Adrenal gland (tissue), 5 donors: ENCODE measurements around the gene GMPR2.

ENCODE experiments used
- POLR2A ChIP-seq, 2 donors: fragments of 450-650 bp; IDR thresholded peaks; one replicate each; pipeline ENCODE4 v1.6.1; 2017; ENCODE audit warnings: antibody characterized with exemption in 2 of 2, mild to moderate bottlenecking in 2 of 2, moderate library complexity in 1 of 2
- TF ChIP-seq, protein P1 (sequence below), 6 experiments: fragments of 450-650 bp in 4 of 6; fragments of 200-600 bp in 2 of 6; sonication (generic) in 1 of 6; IDR thresholded peaks; 1 replicate in 5 of 6; 2 replicates in 1 of 6; pipeline versions ENCODE4 v1.5.1 to v1.8.0; 2016 to 2021; ENCODE audit warnings: antibody characterized with exemption in 6 of 6, mild to moderate bottlenecking in 2 of 6, moderate library complexity in 1 of 6
- donor health status: DM: no; HTN: no; CAD: no.

DNA sequence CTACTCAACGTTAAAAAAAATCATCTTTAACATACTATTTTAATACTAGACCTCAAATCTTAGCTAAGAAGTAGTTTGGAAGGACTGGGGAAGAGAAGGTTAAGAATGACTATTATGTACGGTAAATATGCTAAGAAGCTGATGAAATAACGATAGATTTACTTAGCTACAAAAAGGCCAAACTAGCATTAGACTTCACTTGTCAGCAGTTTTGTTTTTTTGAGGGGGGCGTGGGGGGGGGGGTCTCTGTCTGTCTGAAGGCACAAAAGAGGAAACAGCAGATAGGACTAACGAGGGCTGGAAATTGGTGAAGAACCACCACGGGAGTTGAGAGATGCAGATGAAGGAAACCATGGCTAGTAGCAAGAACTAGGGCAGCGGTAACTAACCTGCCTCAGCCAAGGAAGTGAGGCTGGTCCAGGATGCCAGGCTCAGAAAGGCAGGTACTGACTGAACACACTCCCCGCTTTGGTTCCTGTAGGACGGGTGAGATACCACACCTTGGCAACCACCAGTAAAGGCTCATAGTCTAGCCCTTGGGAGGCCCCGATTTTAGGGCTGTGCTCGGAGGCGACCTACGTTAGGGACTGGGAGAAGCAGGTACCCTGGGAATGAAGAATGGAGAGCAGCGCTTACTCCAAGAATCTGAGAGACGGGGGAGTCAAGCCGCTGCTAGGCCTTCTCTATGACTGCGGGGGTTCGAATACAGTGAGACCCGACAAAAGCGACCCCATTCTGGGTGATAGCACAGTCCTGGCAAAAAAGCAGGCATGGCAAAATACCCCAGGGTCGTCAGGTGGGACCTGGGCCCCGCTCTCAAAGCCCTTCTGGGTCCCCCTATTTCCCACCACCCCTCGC, 1.2 kb upstream of the GMPR2 start:
- TF ChIP-seq, protein P1, sequence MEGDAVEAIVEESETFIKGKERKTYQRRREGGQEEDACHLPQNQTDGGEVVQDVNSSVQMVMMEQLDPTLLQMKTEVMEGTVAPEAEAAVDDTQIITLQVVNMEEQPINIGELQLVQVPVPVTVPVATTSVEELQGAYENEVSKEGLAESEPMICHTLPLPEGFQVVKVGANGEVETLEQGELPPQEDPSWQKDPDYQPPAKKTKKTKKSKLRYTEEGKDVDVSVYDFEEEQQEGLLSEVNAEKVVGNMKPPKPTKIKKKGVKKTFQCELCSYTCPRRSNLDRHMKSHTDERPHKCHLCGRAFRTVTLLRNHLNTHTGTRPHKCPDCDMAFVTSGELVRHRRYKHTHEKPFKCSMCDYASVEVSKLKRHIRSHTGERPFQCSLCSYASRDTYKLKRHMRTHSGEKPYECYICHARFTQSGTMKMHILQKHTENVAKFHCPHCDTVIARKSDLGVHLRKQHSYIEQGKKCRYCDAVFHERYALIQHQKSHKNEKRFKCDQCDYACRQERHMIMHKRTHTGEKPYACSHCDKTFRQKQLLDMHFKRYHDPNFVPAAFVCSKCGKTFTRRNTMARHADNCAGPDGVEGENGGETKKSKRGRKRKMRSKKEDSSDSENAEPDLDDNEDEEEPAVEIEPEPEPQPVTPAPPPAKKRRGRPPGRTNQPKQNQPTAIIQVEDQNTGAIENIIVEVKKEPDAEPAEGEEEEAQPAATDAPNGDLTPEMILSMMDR (IDR thresholded peaks at IDR 0.05), result no peak
- TF ChIP-seq POLR2A (IDR thresholded peaks at IDR 0.05), result no peak
